Keratinocyte (primary cell): ENCODE data around the gene KCNN2. TPM values are rescaled to one million over a fixed set of nuclear protein-coding genes. Genes with fewer than 3 reads are reported as not detected.

Experiments
- DNase-seq: peaks from one replicate; pipeline ENCODE4 v3.0.0-alpha.2; 2011; ENCODE audit warnings: low read depth, missing footprints, low spot score
- FAIRE-seq: peaks from 2 replicates; lab custom pipeline; 2011; peaks lifted over from hg19 to GRCh38; lab: Jason Lieb, UNC
- H2AFZ ChIP-seq: 2 replicates; pipeline ENCODE4 v1.6.0; 2012; ENCODE audit warnings: low read length, control low read depth, inconsistent platforms; ENCODE audit not compliant: control insufficient read depth
- H3K27ac ChIP-seq: 2 replicates; pipeline ENCODE4 v1.5.1; 2011; ENCODE audit warnings: low read length; ENCODE audit not compliant: control insufficient read depth, insufficient read depth
- H3K27me3 ChIP-seq: 3 replicates; pipeline ENCODE4 v1.6.0; 2011; ENCODE audit warnings: low read length; ENCODE audit not compliant: control insufficient read depth, insufficient read depth; ENCODE audit errors: extremely low read depth
- H3K36me3 ChIP-seq, 2 experiments: 2 replicates in 1 of 2; 3 replicates in 1 of 2; pipeline ENCODE4 v1.5.1; 2011; ENCODE audit warnings: low read length in 2 of 2, mild to moderate bottlenecking in 1 of 2; ENCODE audit not compliant: control insufficient read depth in 2 of 2, insufficient read depth in 2 of 2; ENCODE audit errors: extremely low read depth in 1 of 2
- H3K4me1 ChIP-seq: 3 replicates; pipeline ENCODE4 v1.5.1; 2011; ENCODE audit warnings: low read length; ENCODE audit not compliant: control insufficient read depth, insufficient read depth; ENCODE audit errors: extremely low read depth
- H3K4me2 ChIP-seq: 3 replicates; pipeline ENCODE4 v1.6.0; 2011; ENCODE audit warnings: low read depth, low read length; ENCODE audit not compliant: control insufficient read depth, insufficient read depth; ENCODE audit errors: extremely low read depth
- H3K4me3 ChIP-seq, 3 experiments: fragments of 200-600 bp in 1 of 3; sonication (generic) in 1 of 3; 2 replicates in 2 of 3; 3 replicates in 1 of 3; pipeline ENCODE4 v1.5.1; 2011 to 2016; ENCODE audit warnings: low read length in 3 of 3, mild to moderate bottlenecking in 3 of 3, control low read depth in 2 of 3, inconsistent platforms in 1 of 3, low read depth in 1 of 3, mixed read lengths in 1 of 3, mixed run types in 1 of 3, moderate library complexity in 1 of 3; ENCODE audit not compliant: control insufficient read depth in 2 of 3, insufficient read depth in 2 of 3; ENCODE audit errors: extremely low read depth in 1 of 3
- H3K79me2 ChIP-seq: 2 replicates; pipeline ENCODE4 v1.6.0; 2012; ENCODE audit warnings: low read length; ENCODE audit not compliant: control insufficient read depth, insufficient read depth
- H3K9ac ChIP-seq: 3 replicates; pipeline ENCODE4 v1.6.0; 2011; ENCODE audit warnings: low read length; ENCODE audit not compliant: control insufficient read depth, insufficient read depth; ENCODE audit errors: extremely low read depth
- H3K9me1 ChIP-seq: 3 replicates; pipeline ENCODE4 v1.6.0; 2011; ENCODE audit warnings: low read length; ENCODE audit not compliant: control insufficient read depth, insufficient read depth; ENCODE audit errors: extremely low read depth
- H3K9me3 ChIP-seq: 2 replicates; pipeline ENCODE4 v1.5.1; 2012; ENCODE audit warnings: low read depth, low read length; ENCODE audit not compliant: control insufficient read depth
- H4K20me1 ChIP-seq: 3 replicates; pipeline ENCODE4 v1.6.0; 2011; ENCODE audit warnings: low read length; ENCODE audit not compliant: control insufficient read depth, insufficient read depth; ENCODE audit errors: extremely low read depth
- EZH2 ChIP-seq: IDR thresholded peaks from one replicate; pipeline ENCODE4 v1.6.1; 2012; ENCODE audit warnings: inconsistent platforms, mild to moderate bottlenecking, low read length, moderate library complexity
- dilution Hi-C: fragments of 300-500 bp; cut with MboI; formaldehyde crosslinking; loops from one replicate; pipeline ENCODE4 v1.7.0; 2020; ENCODE audit warnings: low sequenced_read_pairs; ENCODE audit not compliant: extremely low pct_ligation_motif_present
- polyA minus RNA-seq, 3 experiments: library from RNA; depleted of rRNA, polyadenylated mRNA; stranded (reverse); fragments of >200 nt; gene quantifications; 1 replicate in 1 of 3; 2 replicates in 1 of 3; 3 replicates in 1 of 3; pipeline ENCODE4 v1.2.3, GENCODE V29; 2011
- polyA plus RNA-seq, 5 experiments: library from polyadenylated mRNA; depleted of rRNA in 3 of 5; stranded (reverse) in 3 of 5; stranded (forward) in 1 of 5; unstranded in 1 of 5; fragments of >200 nt; gene quantifications; 1 replicate in 1 of 5; 2 replicates in 3 of 5; 3 replicates in 1 of 5; pipeline versions ENCODE4 v1.2.1 to v1.2.3, GENCODE V29; 2011 to 2012; ENCODE audit warnings: missing spikeins in 2 of 5, low read depth in 1 of 5, low replicate concordance in 1 of 5
- TF ChIP-seq, protein P1 (sequence below), 3 experiments: IDR thresholded peaks in 1 of 3; conservative IDR thresholded peaks in 1 of 3; optimal IDR thresholded peaks in 1 of 3; 2 replicates in 2 of 3; 3 replicates in 1 of 3; pipeline versions ENCODE3 to v1.5.1; 2011; ENCODE audit warnings: low read length in 3 of 3, mild to moderate bottlenecking in 3 of 3, moderate library complexity in 2 of 3, control low read depth in 1 of 3, inconsistent platforms in 1 of 3; ENCODE audit not compliant: insufficient read depth in 2 of 3; ENCODE audit errors: extremely low read depth in 1 of 3

The KCNN2 gene
- polyA plus RNA-seq (0.09 TPM in 2 of 3 replicates, not detected in the other), polyA minus RNA-seq (not detected in 3 replicates)
- polyA plus RNA-seq (2011; ENCODE audit: low read depth), result not detected
- 0.06 TPM in 1 of 2 replicates, not detected in the other for polyA plus RNA-seq (2011; cell fraction: cytosol; rRNA removed)
- polyA plus RNA-seq (2011; cell fraction: nucleus; rRNA removed), result 0.18 and 0.36 TPM in 2 replicates
- 0.08 TPM in 1 of 2 replicates, not detected in the other for polyA plus RNA-seq (2012; ENCODE audit: low replicate concordance)
- polyA minus RNA-seq (2011; cell fraction: cytosol; rRNA and poly(A)+ RNA removed), result not detected
- polyA minus RNA-seq (2011; cell fraction: nucleus; rRNA and poly(A)+ RNA removed), result not detected in 2 replicates

- Histone ChIP-seq H2AFZ (peak within 1 kb of the TSS; percentile 56), H3K9ac (no peak within 1 kb of the TSS), H4K20me1 (no peaks in the 10 kb centered on the region), H3K36me3 (no peaks in the 10 kb centered on the region), H3K9me3 (no peaks in the 10 kb centered on the region), H3K4me3 (peak within 1 kb of the TSS; percentile 39 to 59 (median 42)), H3K27me3 (peaks cover 49% of the 10 kb centered on the region), H3K27ac (no peak within 1 kb of the TSS), H3K4me1 (no peaks in the 10 kb centered on the region), H3K4me2 (peak within 1 kb of the TSS; percentile 58), H3K9me1 (no peaks in the 10 kb centered on the region), H3K79me2 (no peaks in the 10 kb centered on the region)
- TF ChIP-seq, protein P1, sequence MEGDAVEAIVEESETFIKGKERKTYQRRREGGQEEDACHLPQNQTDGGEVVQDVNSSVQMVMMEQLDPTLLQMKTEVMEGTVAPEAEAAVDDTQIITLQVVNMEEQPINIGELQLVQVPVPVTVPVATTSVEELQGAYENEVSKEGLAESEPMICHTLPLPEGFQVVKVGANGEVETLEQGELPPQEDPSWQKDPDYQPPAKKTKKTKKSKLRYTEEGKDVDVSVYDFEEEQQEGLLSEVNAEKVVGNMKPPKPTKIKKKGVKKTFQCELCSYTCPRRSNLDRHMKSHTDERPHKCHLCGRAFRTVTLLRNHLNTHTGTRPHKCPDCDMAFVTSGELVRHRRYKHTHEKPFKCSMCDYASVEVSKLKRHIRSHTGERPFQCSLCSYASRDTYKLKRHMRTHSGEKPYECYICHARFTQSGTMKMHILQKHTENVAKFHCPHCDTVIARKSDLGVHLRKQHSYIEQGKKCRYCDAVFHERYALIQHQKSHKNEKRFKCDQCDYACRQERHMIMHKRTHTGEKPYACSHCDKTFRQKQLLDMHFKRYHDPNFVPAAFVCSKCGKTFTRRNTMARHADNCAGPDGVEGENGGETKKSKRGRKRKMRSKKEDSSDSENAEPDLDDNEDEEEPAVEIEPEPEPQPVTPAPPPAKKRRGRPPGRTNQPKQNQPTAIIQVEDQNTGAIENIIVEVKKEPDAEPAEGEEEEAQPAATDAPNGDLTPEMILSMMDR (optimal IDR thresholded peaks at IDR 0.05 in 1 of 3, IDR thresholded peaks at IDR 0.05 in 1 of 3, conservative IDR thresholded peaks at IDR 0.05 in 1 of 3; ENCODE audit: extremely low read depth in 1 of 3, insufficient read depth in 2 of 3, low read length in 3 of 3), result no peak
- TF ChIP-seq EZH2, result no peak
- dilution Hi-C loops, result no loop called here
- FAIRE-seq (no peak), DNase-seq (no peak)
These were observed at the start of gene KCNN2 for GRCh38 chr5:114361724-114362196. KCNN2 (plus strand) TSS chr5:114362070; CDS start chr5:114362140, 70 bp downstream.

DNA sequence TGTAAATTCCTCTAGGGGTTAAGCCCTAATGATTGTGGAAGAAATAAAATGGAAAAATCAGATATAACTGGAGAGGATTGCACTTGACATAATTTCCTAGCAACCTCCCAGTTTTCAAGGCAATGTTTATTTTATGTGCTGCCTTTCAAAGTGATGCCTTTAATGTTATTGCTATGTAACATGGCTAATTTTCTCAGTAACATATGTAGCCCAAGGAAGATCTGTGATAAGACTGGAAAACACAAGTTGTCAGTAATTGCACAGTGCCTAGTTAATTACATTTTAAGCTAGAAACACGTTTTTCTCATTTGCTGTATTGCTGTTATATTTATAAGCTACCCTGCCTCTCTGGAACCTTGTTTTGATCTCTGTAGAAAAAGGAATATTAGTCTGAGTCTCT lies 49.2 kb upstream of the KCNN2 start:
- Histone ChIP-seq H3K27ac (no peak overlapping the region), H3K4me2 (no peak overlapping the region), H3K9me3 (no peaks in the 10 kb centered on the region), H2AFZ (no peak overlapping the region), H4K20me1 (no peaks in the 10 kb centered on the region), H3K27me3 (no peaks in the 10 kb centered on the region), H3K9me1 (no peaks in the 10 kb centered on the region), H3K9ac (no peak overlapping the region), H3K79me2 (no peaks in the 10 kb centered on the region), H3K4me1 (no peaks in the 10 kb centered on the region), H3K4me3 (no peak overlapping the region), H3K36me3 (no peaks in the 10 kb centered on the region)
- DNase-seq (no peak), FAIRE-seq (no peak)
- dilution Hi-C loops, result no loop called here
- TF ChIP-seq, protein P1 (optimal IDR thresholded peaks at IDR 0.05 in 1 of 3, IDR thresholded peaks at IDR 0.05 in 1 of 3, conservative IDR thresholded peaks at IDR 0.05 in 1 of 3; ENCODE audit: extremely low read depth in 1 of 3, insufficient read depth in 2 of 3, low read length in 3 of 3), result no peak
- no peak for TF ChIP-seq EZH2
